Body of pancreas (tissue), 4 donors: ENCODE results near the gene PRSS12.

ENCODE experiments used
- POLR2A ChIP-seq, 3 donors: fragments of 450-650 bp; IDR thresholded peaks; one replicate each; pipeline ENCODE4 v1.6.1; 2016; ENCODE audit warnings: antibody characterized with exemption in 3 of 3, mild to moderate bottlenecking in 2 of 3
- TF ChIP-seq, protein P1 (sequence below), 7 experiments: fragments of 450-650 bp in 4 of 7; fragments of 200-600 bp in 3 of 7; sonication (generic) in 3 of 7; IDR thresholded peaks; one replicate each; pipeline ENCODE4 v1.5.1; 2016 to 2019; ENCODE audit warnings: antibody characterized with exemption in 7 of 7

DNA sequence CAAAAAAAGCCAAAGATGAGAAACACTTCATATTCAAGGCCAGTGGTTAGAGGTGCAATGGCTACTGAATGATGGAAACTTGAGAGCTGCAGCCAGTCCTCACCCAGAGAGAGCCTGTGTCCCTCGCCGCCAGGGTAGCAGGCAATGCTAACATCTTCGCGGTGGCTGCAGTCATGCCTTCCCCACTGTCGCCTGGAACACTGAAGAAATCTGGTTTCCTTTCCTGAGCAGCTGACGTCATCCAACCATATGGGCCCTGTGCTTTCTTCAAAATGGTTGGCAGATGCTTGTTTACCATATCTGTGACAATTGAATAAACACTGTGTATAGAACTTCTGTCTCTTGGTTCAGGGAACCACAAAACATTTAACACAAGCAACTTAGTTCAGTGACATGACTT, 39.7 kb downstream of the PRSS12 start:
- no peak for TF ChIP-seq POLR2A (IDR thresholded peaks at IDR 0.05)
- TF ChIP-seq, protein P1, sequence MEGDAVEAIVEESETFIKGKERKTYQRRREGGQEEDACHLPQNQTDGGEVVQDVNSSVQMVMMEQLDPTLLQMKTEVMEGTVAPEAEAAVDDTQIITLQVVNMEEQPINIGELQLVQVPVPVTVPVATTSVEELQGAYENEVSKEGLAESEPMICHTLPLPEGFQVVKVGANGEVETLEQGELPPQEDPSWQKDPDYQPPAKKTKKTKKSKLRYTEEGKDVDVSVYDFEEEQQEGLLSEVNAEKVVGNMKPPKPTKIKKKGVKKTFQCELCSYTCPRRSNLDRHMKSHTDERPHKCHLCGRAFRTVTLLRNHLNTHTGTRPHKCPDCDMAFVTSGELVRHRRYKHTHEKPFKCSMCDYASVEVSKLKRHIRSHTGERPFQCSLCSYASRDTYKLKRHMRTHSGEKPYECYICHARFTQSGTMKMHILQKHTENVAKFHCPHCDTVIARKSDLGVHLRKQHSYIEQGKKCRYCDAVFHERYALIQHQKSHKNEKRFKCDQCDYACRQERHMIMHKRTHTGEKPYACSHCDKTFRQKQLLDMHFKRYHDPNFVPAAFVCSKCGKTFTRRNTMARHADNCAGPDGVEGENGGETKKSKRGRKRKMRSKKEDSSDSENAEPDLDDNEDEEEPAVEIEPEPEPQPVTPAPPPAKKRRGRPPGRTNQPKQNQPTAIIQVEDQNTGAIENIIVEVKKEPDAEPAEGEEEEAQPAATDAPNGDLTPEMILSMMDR (IDR thresholded peaks at IDR 0.05), result no peak
